Midbrain (tissue), 1 donor: ENCODE data around the gene TPCN1.
A peak's percentile ranks its signal among the peaks of the same experiment; 100 is the strongest.

Source experiments
- DNase-seq: peaks from one replicate; lab custom pipeline; 2025; lab: John Stamatoyannopoulos, UW

Gene TPCN1

DNA sequence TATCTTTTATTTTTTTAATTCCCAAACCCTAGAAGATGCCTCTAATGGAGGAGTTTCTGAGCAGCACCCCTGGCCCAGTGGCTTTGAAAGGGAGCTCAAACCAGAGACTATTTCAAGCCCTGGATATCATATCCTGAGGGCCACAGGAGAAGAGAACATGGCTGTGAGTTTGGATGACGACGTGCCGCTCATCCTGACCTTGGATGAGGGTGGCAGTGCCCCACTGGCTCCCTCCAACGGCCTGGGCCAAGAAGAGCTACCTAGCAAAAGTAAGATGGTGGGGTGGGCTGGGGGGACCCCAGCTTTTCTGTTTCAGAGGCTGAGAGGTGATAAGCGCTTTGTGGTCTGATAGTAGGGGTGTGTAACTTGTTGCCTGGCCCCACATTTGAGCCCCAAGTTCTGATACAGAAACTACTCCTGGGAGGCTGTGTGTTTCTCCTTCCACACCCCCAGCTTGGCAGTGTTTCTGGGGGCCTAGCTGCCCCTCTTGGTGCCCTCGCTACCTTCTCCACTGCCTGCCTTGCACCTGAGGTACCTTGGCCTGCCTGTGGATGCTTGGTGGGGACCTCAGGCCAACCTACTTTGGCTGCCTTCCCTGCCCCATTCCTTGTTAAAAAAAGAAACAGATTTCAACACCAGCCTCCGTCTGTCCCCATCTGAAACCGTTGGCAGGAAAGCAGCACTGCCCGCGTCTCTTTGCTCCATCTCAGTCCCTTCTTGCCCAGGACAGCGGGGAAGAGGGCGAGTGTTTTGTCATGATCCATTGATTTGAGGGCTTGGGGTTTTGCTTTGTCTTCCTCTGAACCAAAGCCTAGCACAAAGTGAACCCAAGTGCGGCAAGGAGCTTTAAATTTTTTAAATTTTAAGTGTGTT is 5.7 kb downstream of the TPCN1 start:
- peak; percentile 49 for DNase-seq

DNA sequence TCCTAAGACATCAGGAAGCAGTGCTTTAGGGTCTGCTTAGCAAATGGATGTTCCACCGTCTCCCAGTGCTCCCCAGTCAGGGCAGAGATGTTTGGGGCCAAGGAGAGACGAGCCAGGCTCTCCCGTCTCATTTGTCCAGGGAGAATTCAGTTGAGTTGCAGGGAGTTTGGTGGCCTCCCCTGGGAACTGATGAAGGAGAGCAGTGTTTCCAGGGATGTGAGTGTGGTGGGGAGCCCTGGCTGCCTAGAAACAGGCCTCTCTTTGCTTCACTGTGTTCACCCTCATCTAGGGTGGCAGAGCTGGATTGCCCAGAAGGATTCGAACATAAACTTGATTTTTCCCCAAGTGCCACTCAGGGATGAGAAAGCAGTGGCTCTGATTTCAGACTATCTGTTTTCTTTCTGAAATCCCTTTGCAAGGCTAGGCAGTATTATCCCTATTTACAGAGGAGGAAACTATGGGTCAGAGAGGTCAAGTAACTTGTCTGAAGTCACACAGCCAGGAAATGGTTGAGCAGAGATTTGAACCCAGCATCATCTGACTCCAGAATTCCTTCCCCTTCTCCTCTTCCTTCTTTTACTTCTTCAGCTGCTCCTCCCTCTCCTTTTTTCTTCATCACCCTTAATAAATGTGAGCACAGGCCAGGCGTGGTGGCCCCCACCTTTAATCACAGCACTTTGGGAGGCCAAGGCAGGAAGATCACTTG is 6.6 kb downstream of the TPCN1 start:
- no peak for DNase-seq

DNA sequence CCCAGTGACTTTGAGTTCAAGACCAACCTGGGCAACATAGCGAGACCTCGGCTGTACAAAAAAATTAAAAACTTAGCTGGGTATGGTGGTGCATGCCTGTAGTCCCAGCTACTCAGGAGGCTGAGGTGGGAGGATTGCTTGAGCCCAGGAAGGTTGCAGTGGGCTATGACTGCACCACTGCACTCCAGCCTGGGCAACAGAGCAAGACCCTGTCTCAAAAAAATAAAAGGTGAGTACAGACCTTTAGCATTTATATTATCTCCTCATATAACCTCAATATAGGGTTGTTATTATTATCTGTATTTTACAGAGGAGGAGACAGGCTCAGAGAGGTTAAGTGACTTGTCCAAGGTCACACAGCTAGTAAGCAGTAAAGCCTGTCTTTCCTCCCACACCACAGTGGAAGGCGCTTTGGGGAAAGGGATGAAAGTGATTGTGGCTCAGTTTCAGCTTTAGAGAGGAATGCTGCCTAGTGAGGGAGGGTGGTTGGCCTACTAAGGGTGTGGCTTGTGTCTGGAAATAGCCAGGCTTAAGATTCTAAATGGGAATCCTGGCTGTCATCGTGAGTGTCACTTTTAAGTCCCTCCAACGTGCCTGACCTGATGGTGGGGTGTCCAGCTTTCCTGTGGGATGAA is 7.2 kb downstream of the TPCN1 start:
- no peak for DNase-seq

DNA sequence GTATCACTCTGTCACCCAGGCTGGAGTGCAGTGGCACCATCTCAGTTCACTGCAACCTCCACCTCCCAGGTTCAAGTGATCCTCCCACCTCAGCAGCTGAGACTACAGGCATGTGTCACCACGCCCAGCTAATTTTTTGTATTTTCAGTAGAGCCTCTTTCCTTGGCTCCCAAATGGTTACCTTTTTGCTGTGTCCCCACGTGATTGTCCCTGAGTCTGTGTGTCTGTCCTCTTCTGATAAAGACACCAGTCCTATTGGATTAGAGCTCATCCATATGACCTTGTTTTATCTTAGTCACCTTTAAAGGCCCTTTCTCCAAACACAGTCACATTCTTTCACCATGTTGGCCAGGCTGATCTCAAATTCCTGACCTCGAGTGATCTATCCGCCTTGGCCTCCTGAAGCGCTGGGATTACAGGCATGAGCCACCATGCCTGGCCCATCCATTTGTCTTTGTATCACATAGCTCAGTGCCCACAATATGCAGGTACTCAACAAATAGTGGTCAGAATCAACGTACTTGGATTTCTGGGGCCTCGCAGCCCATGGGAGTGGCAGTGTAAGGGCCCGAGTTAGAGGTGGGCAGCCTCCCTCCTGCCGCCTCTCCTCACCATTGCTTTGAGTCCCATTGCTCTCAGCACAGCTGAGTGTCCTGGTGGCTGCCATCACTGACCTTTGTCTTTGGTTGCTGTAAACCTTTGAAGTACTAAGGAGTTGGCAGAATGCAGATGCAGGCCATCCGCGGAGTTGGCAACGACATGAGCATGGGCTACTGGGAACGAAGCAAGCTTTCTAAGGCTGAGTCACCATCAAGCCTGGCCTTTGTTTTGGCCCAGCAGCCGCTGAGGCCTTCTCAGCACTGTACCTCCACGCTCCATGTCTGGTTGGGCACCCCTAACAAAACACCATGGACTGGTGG is 9.3 kb downstream of the TPCN1 start:
- DNase-seq = no peak

DNA sequence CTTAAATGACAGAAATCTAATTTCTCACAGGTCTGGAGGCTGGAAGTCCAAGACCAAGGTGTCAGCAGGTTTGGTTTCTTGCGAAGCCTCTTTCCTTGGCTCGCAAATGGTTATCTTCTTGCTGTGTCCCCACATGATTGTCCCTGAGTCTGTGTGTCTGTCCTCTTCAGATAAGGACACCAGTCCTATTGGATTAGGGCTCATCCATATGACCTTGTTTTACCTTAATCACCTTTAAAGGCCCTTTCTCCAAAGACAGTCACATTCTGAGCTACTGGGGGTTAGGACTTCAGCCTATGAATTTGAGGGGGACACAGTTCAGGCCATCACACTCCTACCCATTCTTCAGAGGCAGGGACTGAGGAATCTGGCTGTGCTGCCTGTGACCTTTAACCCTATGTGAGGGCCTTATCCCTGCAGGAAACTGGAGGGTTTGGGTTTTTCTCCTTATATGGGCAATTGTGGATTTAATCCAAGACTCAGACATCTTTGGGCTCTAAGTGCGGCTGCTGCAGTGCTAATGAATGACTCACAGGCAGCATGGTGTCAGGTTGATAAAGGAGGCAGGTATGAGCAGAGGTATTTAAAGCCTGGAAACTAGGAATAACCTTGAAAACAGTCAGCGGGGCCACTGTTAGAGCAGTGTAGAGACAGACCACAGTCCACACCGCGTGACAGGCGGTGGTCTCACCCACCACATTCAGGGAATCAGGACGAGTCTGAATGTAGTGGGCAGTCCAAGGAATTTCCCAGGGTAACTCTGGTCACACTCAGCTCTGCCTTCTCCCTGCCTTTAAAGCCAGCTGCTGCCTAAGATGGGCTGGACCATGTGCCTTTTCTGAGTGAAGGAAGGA is 10.2 kb downstream of the TPCN1 start:
- DNase-seq = no peak

DNA sequence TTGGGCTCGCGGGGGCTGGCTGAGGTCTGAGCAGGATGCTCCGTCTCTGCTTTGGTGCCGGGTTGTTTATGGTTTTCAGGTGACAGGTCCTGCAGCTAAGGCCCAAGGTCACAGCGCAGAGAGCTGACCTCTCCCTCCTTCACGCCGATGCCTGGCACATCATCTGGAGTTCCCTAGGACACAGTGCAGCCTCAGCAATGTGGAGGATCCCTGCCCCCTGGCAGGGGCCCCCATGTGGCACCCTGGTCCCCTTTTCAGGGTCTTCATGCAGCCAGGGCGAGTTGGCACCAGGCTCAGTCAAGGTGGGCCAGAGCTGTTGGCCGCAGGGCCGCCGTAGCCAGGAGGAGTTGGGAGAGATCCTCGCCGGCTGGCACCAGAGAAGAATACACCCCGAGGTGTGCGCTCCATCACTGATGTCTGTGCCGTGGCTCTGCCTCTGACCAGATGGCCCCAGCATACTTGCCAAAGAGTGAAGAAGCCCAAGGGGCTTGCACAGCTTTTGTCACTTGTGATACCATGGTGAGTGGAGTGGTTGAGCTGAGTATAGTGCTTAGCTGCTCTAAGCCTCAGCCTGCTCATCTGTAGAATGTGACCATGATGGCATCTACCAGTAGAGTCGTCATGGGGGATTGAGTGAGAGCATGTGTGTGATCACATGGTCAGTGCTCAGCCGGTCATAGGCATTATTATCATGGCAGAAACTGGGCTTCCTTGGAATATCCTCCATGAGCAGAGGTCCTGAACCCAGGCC is 11.0 kb downstream of the TPCN1 start:
- no peak for DNase-seq

DNA sequence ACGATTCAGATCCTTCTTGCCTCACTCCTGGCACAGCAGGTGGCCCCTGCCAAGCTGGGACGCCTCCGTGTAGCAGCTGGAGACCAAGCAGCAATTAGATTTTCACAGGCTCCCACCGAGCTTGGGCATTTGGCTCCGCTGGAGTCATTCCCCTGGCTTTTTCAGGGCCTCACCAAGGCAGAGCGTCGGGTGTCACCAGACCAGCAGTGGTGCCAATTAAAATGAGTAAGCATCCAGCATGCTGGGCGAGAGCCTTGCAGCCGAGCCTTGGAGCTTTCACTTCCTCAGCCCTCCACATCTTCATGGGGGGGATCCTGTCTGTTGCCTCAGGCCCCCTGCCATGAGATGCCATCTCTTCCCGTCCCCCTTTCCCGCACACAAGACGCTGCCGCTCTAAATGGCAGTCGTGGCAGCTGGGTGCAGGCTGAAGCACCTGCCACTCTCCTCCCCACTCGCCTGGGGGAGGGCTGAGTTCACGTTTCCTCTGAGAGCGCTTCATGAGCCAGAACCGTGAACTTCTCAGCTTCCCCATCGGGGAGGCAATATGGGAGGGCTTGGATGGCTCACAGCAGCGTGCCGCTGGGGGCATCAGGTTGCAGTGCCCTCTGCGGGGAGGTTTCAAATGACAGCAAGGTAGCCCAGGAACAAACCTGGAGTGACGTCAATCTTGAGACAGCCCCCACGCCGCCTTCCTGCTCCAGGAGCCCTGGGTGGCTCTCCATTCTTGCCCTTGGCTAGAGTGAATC is 11.7 kb downstream of the TPCN1 start:
- DNase-seq = peak; percentile 77

DNA sequence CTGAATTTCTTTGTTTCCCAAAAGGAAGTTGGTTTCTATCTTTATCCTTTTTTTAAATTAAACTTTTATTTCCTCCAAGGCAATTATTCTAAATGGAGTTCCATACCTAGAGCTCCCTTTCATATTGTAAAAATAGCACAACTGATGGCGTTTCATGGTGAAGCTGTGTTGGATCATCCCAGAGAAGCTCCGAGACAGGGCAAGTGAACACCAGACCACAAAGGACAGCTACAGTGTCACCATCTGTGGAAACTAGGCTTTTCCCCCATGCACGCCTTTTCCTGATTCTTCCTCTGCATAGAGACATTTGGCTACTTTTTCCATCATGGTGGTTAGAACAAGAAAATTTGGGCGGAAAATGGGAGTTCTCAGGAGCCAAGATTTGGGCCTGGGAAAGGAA is 12.7 kb downstream of the TPCN1 start:
- no peak for DNase-seq

DNA sequence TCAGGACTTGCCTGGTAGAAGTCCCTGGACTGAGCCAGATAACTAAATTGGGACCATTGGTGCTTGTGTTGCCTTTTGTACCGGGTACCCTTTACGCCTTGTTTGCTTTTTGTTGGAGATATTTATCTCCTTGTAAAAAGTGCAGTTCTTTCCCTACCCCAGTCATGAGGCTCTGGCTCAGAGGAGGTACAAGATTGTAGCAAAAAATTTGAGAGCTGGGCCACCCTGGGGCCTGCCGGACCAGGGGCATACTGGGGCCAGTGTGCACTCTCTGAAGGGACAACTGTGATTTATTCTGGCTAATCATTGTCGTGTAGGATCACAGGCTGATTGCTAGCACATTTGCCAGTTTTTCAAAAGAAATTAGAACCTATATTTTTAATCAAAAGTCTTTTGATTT is 13.2 kb downstream of the TPCN1 start:
- no peak for DNase-seq

DNA sequence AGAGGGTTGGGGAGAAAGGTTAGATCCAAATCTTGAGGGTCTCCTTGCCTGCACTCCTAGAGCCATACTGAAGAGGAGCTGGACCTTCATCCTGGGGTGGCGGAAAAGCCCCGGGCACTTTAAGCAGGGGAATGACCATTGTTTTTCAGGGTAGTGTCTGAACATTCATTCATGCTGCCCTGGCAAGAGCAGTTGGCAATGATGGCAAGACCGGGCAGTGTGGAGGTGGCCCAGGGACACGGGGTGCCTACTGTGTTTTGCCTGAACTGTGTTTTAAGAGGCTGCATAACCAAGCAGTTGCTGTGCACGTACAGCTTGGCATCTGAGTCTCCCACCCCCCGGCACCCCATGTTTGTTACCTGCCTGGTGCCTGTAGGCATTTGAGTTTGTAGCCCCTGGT is 14.7 kb downstream of the TPCN1 start:
- DNase-seq = peak; percentile 42

DNA sequence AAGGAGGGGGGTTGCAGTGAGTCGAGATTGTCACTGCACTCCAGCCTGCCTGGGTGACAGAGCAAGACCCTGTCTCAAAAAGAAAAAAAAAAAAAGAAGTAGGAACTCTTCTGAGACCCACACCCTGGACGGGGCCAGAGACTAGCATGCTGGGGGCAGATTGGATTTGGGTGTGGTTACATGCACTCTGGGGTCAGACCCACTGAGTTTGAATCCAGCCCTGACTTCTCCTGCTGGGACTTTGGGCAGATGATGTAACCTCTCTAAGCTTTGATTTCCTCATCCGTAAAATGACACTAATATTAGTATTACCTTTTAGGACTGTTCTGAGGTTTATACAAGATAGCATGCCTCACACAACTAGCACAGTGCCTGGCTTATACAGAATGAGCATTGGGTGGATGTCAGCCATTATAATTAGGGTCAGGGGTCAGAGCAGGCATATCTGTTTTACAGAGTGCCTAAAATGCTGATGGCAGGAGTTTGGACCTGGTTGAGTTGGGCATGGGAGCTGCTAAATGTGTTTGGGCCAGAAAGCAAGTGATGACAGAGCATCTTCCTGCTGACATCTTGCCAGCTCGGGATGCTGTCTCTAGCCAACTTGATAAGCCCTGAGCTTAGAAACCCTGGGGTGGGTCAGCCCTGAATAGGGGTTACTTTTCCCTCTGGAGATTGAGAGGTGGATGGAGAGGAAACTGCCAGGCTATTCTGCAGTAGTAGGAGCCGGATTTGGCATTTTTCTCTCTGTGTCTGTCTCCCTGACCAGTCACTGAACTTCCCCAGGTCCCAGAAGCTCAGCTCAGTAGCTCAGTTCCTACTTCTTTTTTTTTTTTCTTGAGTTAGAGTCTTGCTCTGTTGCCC is 15.5 kb downstream of the TPCN1 start:
- no peak for DNase-seq

DNA sequence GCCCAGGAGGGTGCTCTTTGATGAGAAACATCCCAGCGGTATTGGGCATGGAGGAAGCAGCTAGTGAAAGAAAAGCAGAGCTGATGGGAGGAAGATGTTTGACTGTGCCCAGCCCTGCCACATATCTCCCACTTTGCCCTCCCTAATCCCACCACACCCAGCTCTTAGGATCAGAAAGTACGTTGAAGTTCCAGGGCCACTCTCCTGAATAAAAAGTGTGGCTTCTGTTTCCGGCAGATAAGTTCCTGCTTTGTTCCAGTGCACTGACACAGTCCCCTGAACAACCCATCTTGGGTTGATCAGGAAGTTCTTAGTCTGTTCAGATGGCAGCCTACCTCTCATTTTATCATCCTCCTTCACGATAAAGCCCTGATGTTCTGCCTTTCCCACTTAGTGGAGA is 16.5 kb downstream of the TPCN1 start:
- no peak for DNase-seq

DNA sequence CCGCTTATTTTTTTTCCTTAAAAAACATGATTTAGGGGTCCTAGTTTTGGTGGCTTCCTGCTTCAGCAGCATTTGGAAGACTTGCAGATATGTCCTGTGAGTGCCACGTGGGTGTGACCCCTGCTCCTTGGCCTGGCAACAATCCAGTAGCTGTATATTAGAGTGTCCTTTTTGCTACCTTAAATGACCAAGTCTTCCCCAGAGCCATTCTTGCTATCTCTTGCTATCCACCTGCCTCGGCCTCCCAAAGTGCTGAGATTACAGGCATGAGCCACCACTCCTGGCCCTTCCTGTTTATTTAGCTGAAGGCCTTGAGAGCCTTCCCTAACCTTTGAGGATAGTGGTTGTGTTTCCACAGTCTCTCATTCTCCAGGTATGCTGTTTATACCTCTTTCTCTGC is 17.0 kb downstream of the TPCN1 start:
- DNase-seq = no peak

DNA sequence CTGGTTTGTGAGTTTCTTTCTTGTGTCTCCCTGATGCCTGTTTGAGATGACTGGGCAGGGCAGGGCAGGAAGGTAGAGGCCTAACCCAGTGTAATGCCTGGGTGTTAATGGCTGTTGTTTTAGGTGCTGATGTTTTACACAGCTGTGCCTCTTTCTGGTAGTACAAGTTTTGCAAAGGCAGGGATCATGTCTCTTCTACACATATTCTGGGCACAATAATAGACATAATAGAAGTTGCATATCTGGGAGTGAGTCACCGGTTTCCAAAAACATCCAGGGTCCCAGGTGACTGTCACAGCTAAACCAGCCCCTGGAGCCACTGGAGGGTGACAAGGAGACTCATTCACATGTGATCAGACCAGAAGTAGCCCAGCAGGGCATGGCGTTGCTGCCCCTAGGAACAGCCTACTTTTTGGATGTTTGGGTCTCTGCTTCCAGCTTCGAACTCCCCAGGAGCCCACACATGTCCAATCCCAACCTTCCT is 18.1 kb downstream of the TPCN1 start:
- no peak for DNase-seq

DNA sequence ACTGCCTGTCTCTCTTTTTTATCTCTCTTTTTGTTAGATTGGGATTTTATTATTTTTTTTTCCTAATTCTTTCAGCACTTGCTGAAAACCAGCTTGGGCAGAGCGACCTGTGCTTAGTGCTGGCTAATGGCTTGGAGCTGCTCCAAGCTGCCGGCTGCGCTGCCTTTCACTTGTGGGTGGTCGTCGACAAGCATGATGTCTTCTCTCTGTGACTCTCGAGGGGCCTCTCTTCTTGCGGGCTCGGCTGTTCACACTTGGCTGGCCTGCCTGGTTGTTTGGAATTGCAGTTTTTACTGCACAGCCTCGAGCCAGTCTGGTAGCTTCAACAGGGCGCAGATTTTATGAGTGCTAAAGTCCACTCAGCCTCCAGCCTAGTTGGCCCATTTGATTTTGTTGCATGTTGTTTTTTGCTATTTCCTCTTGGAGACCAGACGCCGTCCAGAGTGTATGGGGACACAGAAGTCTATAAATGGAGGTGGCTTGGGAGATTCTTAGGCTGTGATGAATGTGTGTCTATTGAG is 18.6 kb downstream of the TPCN1 start:
- no peak for DNase-seq

DNA sequence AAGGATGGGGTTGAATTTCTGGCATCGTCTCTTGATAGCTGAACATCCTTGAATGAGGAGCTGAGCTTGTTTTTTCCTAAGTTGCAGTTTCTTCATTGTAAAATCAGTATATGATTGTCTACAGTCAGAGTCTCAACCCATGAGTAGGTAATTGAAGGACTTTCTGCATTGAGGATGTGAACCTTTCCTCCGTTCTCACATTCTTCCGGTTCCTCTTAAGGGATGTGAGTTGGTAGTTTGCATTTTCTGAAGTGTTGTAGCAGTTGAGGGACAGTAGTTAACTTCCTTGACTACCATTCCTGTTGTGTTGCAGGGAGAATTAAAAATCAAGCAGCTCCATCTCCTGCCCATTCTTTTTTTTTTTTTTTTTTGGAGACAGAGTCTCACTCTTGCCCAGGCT is 19.1 kb downstream of the TPCN1 start:
- no peak for DNase-seq

DNA sequence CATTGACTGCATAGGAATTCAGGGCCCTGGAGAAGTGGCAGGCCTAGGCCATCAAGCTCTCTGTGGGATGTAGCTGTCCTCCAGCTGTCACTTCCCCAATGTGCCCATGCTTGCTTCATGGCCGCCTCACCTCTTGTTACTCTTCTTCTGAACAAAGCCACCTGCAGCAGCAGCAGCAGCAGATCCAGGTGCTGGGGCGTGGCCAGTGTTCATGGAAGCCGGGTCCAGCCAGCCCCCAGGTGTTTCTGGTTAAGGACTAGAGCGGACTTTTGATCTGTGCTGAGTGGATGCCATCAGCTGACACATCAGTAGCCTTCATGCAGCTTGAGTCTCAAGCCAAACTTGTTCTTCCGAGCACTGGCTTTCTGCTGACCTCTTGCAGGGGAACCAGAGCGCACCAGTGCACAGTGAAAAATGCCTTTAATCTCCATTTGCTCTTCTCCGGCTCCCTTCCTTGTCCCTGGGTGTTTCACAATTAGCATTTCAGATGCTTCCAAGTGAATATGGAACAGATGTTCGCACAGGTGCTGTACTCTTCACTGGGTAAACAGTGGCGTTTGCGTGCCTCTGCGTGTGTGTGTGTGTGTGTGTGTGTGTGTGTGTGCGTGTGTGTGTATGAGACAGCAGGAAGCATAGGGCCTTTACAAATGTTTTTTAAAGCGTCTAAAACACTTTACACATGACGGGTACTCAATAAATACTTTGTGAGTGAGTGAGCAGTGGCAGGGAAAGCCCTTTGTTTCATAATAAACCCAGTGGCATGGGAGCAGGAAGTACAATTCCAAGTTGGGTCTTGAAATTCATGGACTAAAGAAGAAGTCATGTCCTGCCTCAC is 20.1 kb downstream of the TPCN1 start:
- no peak for DNase-seq
